HepG2 (cell line): ENCODE measurements around the gene ZNF526. TPM values are rescaled to one million over a fixed set of nuclear protein-coding genes. Genes with fewer than 3 reads are reported as not detected.
A peak's percentile ranks its signal among the peaks of the same experiment; 100 is the strongest.

Source experiments
- ELF4 ChIP-seq: sonication (generic); formaldehyde crosslinking; IDR thresholded peaks from 2 replicates; pipeline ENCODE4 v1.5.0; 2020; ENCODE audit warnings: missing genetic modification reagents, mild to moderate bottlenecking, moderate library complexity, borderline replicate concordance
- FIP1L1 ChIP-seq: fragments of 200-400 bp; formaldehyde crosslinking; IDR thresholded peaks from 2 replicates; pipeline ENCODE4 v1.6.1; 2018; ENCODE audit warnings: low read depth, mild to moderate bottlenecking, low read length, moderate library complexity, borderline replicate concordance; ENCODE audit not compliant: insufficient read depth
- MXD4 ChIP-seq: IDR thresholded peaks from 2 replicates; pipeline ENCODE4 v1.6.1; 2016; ENCODE audit warnings: mild to moderate bottlenecking, missing biosample characterization, missing genetic modification reagents
- THAP11 ChIP-seq: IDR thresholded peaks from 2 replicates; pipeline ENCODE4 v1.6.1; 2016; ENCODE audit warnings: missing biosample characterization, missing genetic modification reagents
- ZNF121 ChIP-seq: sonication (generic); formaldehyde crosslinking; IDR thresholded peaks from 2 replicates; pipeline ENCODE4 v1.5.0; 2020; ENCODE audit warnings: mild to moderate bottlenecking, missing genetic modification reagents
- ZNF256 ChIP-seq: sonication (generic); formaldehyde crosslinking; conservative IDR thresholded peaks from 2 replicates; pipeline ENCODE4 v1.4.0; 2020; ENCODE audit warnings: missing genetic modification reagents
- ZNF674 ChIP-seq: sonication (generic); formaldehyde crosslinking; IDR thresholded peaks from 2 replicates; pipeline ENCODE4 v1.5.0; 2020; ENCODE audit warnings: low read depth, mild to moderate bottlenecking, missing genetic modification reagents
- ZNF841 ChIP-seq: sonication (generic); formaldehyde crosslinking; IDR thresholded peaks from 2 replicates; pipeline ENCODE4 v1.8.1; 2023; ENCODE audit warnings: missing genetic modification reagents, borderline replicate concordance
- polyA plus RNA-seq, 8 experiments: library from polyadenylated mRNA; depleted of rRNA in 3 of 8; stranded (reverse) in 7 of 8; unstranded in 1 of 8; fragments of >200 nt; fragmentation: Illumina TruSeq in 4 of 8; extraction: Trizol in 4 of 8; gene quantifications; 2 replicates each; pipeline versions ENCODE4 v1.2.1 to v1.2.3, GENCODE V29; 2011 to 2016; ENCODE audit warnings: low read depth in 4 of 8, missing spikeins in 1 of 8, mixed read lengths in 1 of 8; ENCODE audit not compliant: insufficient read depth in 1 of 8
- total RNA-seq, 5 experiments: library from RNA; depleted of rRNA; stranded (reverse); fragments of >200 nt; fragmentation: Illumina TruSeq; extraction: Trizol; gene quantifications; 2 replicates each; pipeline ENCODE4 v1.2.3, GENCODE V29; 2016; ENCODE audit warnings: low read depth in 1 of 5
- TF ChIP-seq, protein P1 (sequence below): sonication (generic); formaldehyde crosslinking; IDR thresholded peaks from 2 replicates; pipeline ENCODE4 v1.4.0; 2020; ENCODE audit warnings: missing genetic modification reagents
- TF ChIP-seq, protein P2 (sequence below): sonication (generic); formaldehyde crosslinking; IDR thresholded peaks from 2 replicates; pipeline ENCODE4 v1.4.0; 2020; ENCODE audit warnings: mild to moderate bottlenecking, missing genetic modification reagents
- TF ChIP-seq, protein P3 (sequence below): sonication (generic); formaldehyde crosslinking; IDR thresholded peaks from 2 replicates; pipeline ENCODE4 v1.8.0; 2022; ENCODE audit warnings: mild to moderate bottlenecking, missing genetic modification reagents
- TF ChIP-seq, protein P4 (sequence below): sonication (generic); formaldehyde crosslinking; IDR thresholded peaks from 2 replicates; pipeline ENCODE4 v1.4.0; 2020; ENCODE audit warnings: mild to moderate bottlenecking, missing genetic modification reagents
- TF ChIP-seq, protein P5 (sequence below): sonication (generic); formaldehyde crosslinking; IDR thresholded peaks from 2 replicates; pipeline ENCODE4 v1.4.0; 2020; ENCODE audit warnings: missing genetic modification reagents, borderline replicate concordance

ZNF526 gene
- total and polyA plus RNA-seq, 2 of the 13 experiments (the other 11 are each of a cell fraction or from before 2014, with no cell fraction given): 3.3 to 8.4 TPM

DNA sequence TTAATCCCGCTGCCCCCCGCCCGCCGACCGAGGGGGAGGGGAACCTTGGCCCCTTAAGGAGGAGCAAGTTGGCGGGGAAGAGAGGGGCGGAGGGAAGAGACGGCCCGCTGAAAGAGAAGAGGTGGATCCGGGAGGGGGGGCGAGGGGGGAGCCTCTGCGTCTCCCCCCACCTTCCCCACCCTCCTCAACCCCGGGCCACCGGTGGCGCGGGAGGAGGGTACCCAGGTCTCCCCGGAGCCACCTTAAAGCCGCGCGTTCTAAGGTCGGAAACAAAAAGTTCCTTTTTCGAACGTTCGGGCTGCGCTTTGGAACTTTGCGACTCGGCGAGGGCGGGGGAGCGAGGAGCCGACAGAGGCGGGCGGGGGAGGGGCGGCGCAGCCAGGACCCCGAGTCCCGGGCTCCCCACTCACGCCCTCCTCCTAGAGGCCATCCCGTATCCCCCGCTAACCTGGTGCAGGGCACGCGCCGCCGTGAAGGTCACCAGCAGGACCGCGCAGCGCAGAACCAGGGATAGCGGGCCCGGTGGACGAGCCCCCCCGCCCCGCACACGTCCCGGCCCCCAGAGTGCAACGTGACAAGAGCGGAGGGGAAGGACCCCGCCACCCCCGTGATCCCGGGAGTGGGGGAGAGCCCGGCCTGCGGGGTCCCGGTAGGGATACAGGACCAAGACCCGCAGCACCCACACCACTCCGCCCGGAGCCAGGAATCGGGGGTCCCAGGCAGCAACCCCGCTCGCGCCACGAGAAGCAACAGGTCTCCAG lies 34.2 kb downstream of the ZNF526 start (continued):
- TF ChIP-seq, protein P1, sequence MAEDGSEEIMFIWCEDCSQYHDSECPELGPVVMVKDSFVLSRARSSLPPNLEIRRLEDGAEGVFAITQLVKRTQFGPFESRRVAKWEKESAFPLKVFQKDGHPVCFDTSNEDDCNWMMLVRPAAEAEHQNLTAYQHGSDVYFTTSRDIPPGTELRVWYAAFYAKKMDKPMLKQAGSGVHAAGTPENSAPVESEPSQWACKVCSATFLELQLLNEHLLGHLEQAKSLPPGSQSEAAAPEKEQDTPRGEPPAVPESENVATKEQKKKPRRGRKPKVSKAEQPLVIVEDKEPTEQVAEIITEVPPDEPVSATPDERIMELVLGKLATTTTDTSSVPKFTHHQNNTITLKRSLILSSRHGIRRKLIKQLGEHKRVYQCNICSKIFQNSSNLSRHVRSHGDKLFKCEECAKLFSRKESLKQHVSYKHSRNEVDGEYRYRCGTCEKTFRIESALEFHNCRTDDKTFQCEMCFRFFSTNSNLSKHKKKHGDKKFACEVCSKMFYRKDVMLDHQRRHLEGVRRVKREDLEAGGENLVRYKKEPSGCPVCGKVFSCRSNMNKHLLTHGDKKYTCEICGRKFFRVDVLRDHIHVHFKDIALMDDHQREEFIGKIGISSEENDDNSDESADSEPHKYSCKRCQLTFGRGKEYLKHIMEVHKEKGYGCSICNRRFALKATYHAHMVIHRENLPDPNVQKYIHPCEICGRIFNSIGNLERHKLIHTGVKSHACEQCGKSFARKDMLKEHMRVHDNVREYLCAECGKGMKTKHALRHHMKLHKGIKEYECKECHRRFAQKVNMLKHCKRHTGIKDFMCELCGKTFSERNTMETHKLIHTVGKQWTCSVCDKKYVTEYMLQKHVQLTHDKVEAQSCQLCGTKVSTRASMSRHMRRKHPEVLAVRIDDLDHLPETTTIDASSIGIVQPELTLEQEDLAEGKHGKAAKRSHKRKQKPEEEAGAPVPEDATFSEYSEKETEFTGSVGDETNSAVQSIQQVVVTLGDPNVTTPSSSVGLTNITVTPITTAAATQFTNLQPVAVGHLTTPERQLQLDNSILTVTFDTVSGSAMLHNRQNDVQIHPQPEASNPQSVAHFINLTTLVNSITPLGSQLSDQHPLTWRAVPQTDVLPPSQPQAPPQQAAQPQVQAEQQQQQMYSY (CRISPR knock-in tag): no peak
- TF ChIP-seq ZNF256 (CRISPR knock-in tag) (no peak), ELF4 (CRISPR knock-in tag) (no peak), MXD4 (CRISPR knock-in tag) (no peak), ZNF841 (no peak), ZNF121 (CRISPR knock-in tag) (no peak), ZNF674 (no peak), THAP11 (CRISPR knock-in tag) (peak; percentile 52; the same call in 1 of the 2 replicates), FIP1L1 (no peak)
- TF ChIP-seq, protein P2, sequence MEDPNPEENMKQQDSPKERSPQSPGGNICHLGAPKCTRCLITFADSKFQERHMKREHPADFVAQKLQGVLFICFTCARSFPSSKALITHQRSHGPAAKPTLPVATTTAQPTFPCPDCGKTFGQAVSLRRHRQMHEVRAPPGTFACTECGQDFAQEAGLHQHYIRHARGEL (CRISPR knock-in tag): no peak
- TF ChIP-seq, protein P3, sequence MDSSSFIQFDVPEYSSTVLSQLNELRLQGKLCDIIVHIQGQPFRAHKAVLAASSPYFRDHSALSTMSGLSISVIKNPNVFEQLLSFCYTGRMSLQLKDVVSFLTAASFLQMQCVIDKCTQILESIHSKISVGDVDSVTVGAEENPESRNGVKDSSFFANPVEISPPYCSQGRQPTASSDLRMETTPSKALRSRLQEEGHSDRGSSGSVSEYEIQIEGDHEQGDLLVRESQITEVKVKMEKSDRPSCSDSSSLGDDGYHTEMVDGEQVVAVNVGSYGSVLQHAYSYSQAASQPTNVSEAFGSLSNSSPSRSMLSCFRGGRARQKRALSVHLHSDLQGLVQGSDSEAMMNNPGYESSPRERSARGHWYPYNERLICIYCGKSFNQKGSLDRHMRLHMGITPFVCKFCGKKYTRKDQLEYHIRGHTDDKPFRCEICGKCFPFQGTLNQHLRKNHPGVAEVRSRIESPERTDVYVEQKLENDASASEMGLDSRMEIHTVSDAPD (CRISPR knock-in tag): no peak
- TF ChIP-seq, protein P4, sequence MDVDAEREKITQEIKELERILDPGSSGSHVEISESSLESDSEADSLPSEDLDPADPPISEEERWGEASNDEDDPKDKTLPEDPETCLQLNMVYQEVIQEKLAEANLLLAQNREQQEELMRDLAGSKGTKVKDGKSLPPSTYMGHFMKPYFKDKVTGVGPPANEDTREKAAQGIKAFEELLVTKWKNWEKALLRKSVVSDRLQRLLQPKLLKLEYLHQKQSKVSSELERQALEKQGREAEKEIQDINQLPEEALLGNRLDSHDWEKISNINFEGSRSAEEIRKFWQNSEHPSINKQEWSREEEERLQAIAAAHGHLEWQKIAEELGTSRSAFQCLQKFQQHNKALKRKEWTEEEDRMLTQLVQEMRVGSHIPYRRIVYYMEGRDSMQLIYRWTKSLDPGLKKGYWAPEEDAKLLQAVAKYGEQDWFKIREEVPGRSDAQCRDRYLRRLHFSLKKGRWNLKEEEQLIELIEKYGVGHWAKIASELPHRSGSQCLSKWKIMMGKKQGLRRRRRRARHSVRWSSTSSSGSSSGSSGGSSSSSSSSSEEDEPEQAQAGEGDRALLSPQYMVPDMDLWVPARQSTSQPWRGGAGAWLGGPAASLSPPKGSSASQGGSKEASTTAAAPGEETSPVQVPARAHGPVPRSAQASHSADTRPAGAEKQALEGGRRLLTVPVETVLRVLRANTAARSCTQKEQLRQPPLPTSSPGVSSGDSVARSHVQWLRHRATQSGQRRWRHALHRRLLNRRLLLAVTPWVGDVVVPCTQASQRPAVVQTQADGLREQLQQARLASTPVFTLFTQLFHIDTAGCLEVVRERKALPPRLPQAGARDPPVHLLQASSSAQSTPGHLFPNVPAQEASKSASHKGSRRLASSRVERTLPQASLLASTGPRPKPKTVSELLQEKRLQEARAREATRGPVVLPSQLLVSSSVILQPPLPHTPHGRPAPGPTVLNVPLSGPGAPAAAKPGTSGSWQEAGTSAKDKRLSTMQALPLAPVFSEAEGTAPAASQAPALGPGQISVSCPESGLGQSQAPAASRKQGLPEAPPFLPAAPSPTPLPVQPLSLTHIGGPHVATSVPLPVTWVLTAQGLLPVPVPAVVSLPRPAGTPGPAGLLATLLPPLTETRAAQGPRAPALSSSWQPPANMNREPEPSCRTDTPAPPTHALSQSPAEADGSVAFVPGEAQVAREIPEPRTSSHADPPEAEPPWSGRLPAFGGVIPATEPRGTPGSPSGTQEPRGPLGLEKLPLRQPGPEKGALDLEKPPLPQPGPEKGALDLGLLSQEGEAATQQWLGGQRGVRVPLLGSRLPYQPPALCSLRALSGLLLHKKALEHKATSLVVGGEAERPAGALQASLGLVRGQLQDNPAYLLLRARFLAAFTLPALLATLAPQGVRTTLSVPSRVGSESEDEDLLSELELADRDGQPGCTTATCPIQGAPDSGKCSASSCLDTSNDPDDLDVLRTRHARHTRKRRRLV (CRISPR knock-in tag): peak; percentile 52; the same call in 1 of the 2 replicates
- TF ChIP-seq, protein P5, sequence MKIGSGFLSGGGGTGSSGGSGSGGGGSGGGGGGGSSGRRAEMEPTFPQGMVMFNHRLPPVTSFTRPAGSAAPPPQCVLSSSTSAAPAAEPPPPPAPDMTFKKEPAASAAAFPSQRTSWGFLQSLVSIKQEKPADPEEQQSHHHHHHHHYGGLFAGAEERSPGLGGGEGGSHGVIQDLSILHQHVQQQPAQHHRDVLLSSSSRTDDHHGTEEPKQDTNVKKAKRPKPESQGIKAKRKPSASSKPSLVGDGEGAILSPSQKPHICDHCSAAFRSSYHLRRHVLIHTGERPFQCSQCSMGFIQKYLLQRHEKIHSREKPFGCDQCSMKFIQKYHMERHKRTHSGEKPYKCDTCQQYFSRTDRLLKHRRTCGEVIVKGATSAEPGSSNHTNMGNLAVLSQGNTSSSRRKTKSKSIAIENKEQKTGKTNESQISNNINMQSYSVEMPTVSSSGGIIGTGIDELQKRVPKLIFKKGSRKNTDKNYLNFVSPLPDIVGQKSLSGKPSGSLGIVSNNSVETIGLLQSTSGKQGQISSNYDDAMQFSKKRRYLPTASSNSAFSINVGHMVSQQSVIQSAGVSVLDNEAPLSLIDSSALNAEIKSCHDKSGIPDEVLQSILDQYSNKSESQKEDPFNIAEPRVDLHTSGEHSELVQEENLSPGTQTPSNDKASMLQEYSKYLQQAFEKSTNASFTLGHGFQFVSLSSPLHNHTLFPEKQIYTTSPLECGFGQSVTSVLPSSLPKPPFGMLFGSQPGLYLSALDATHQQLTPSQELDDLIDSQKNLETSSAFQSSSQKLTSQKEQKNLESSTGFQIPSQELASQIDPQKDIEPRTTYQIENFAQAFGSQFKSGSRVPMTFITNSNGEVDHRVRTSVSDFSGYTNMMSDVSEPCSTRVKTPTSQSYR (CRISPR knock-in tag): peak; percentile 92
